ENCODE measurements around the gene MRPL19. TPM values are rescaled to one million over a fixed set of nuclear protein-coding genes. Genes with fewer than 3 reads are reported as not detected.

Gene MRPL19
- total and polyA plus RNA-seq, 12 donors: 16.5 to 107 (median 69.2) TPM

GRCh38 chr2:75728614-75729419 is 82.2 kb downstream of the MRPL19 start:
- TF ChIP-seq POLR2A (IDR thresholded peaks at IDR 0.05) (no peak), CTCF (IDR thresholded peaks at IDR 0.05) (no peak)
- Histone ChIP-seq H3K4me3 (no peak overlapping the region), H3K27me3 (no peaks in the 10 kb centered on the region), H3K27ac (no peak overlapping the region), H3K9me3 (replicated peaks in 1 of 3) (no peaks in the 10 kb centered on the region), H3K36me3 (replicated peaks in 1 of 2) (no peaks in the 10 kb centered on the region), H3K4me1 (replicated peaks in 1 of 2) (no peaks in the 10 kb centered on the region)
- whole genome bisulfite sequencing, 4 donors: 80 to 84% (median 81%) methylated on average over 6 of the region's 6 CpGs
- intact Hi-C loops (cut with DNase I): no loop called here
- DNase-seq: no peak

- no peaks in the 10 kb centered on the region for H3K36me3 ChIP-seq (replicated peaks in 1 of 2)
- no peaks in the 10 kb centered on the region for H3K27me3 ChIP-seq
- intact Hi-C loops (cut with DNase I): no loop called here
- no peak overlapping the region for H3K27ac ChIP-seq
- TF ChIP-seq CTCF (IDR thresholded peaks at IDR 0.05) (peak in 3 of 6 experiments; percentile 7 to 34 (median 32)), POLR2A (IDR thresholded peaks at IDR 0.05) (no peak)
- DNase-seq: no peak
- H3K9me3 ChIP-seq (replicated peaks in 1 of 3): no peaks in the 10 kb centered on the region
- no peak overlapping the region for H3K4me3 ChIP-seq
- no peaks in the 10 kb centered on the region for H3K4me1 ChIP-seq (replicated peaks in 1 of 2)
- 51 to 62% (median 54%) methylated on average over 5 of the region's 5 CpGs for WGBS, 4 donors
Measured at GRCh38 chr2:75729861-75730260, 83.3 kb downstream of the MRPL19 start.

GRCh38 chr2:75736276-75736675 is 89.7 kb downstream of the MRPL19 start:
- Histone ChIP-seq H3K4me1 (replicated peaks in 1 of 2) (no peaks in the 10 kb centered on the region), H3K9me3 (replicated peaks in 1 of 3) (no peaks in the 10 kb centered on the region), H3K36me3 (replicated peaks in 1 of 2) (no peaks in the 10 kb centered on the region), H3K27me3 (peaks cover 7% of the 10 kb centered on the region), H3K4me3 (no peak overlapping the region), H3K27ac (no peak overlapping the region)
- 69 to 84% (median 76%) methylated on average over 4 of the region's 4 CpGs for WGBS, 4 donors
- DNase-seq: no peak
- intact Hi-C loops (cut with DNase I): no loop called here
- TF ChIP-seq POLR2A (IDR thresholded peaks at IDR 0.05) (no peak), CTCF (IDR thresholded peaks at IDR 0.05) (no peak)

DNA sequence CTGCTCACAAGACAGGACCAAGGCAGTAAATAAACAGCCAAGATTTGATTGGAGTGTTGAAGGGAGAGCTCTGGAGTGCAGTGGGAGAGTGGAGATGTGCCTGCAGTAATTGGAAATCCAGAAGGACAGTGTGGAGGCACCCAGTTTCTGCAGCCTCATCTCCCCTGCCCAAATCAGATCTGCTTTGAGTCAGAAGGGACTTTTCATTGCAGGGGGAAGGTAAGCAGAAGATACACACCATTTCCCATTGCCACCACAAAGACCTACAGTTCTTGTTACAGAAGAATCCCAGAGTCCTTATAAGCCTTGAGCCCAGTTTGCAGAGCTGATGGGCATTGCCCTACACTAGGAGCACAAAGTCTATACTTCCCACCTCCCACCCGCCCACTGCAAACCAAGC is 91.4 kb downstream of the MRPL19 start:
- 80 to 100% (median 94%) methylated on average over 1 of the region's 1 CpG for whole genome bisulfite sequencing, 4 donors
- Histone ChIP-seq H3K27ac (no peak overlapping the region), H3K27me3 (peaks cover 7% of the 10 kb centered on the region), H3K9me3 (replicated peaks in 1 of 3) (no peaks in the 10 kb centered on the region), H3K36me3 (replicated peaks in 1 of 2) (no peaks in the 10 kb centered on the region), H3K4me3 (no peak overlapping the region), H3K4me1 (replicated peaks in 1 of 2) (no peaks in the 10 kb centered on the region)
- TF ChIP-seq CTCF (IDR thresholded peaks at IDR 0.05) (no peak), POLR2A (IDR thresholded peaks at IDR 0.05) (no peak)
- DNase-seq: no peak
- intact Hi-C loops (cut with DNase I): no loop called here

Small RNA genes lying within 50 kb of the gene (small RNA-seq; reads per million reads assigned to genes)
- 0 reads per million in 2 donors for gene RF00012

Other genes with a start within 250 kb of the MRPL19 start
- 1 to 10 TPM in 3 of 9 donors, under 1 TPM in 3, not detected in 3; 0.53 to 2.0 (median 0.96) TPM for gene EVA1A, start 85.8 kb upstream of the MRPL19 start, total RNA-seq
- gene EVA1A, start 85.8 kb upstream of the MRPL19 start, polyA plus RNA-seq: 1 to 10 TPM in 2 of 3 donors, under 1 TPM in 1; 0.81 to 4.3 (median 2.1) TPM
- 10 to 100 TPM; 12.4 to 34.1 (median 18.6) TPM for gene GCFC2, start 64.1 kb downstream of the MRPL19 start, total RNA-seq
- gene GCFC2, start 64.1 kb downstream of the MRPL19 start, polyA plus RNA-seq: 10 to 100 TPM; 23.1 to 52.9 (median 29.2) TPM

Measured in adrenal gland (tissue), 12 donors.